ENCODE data around the gene PDE9A.

GRCh38 chr21:42722808-42723473 lies 69.5 kb downstream of the PDE9A start:
- no peak for TF ChIP-seq CTCF (IDR thresholded peaks at IDR 0.05)
- TF ChIP-seq POLR2A (IDR thresholded peaks at IDR 0.05), result no peak
- TF ChIP-seq EP300 (IDR thresholded peaks at IDR 0.05), result no peak
